Uterus (tissue), 2 donors: ENCODE data around the gene BMP2K.

ENCODE experiments used
- POLR2A ChIP-seq, 2 donors: fragments of 450-650 bp; IDR thresholded peaks; one replicate each; pipeline ENCODE4 v1.6.1; 2016; ENCODE audit warnings: antibody characterized with exemption in 2 of 2, mild to moderate bottlenecking in 1 of 2, moderate library complexity in 1 of 2
- TF ChIP-seq, protein P1 (sequence below), 4 experiments: fragments of 200-600 bp in 2 of 4; fragments of 450-650 bp in 2 of 4; sonication (generic) in 2 of 4; IDR thresholded peaks; one replicate each; pipeline ENCODE4 v1.5.1; 2016 to 2019; ENCODE audit warnings: antibody characterized with exemption in 4 of 4, mild to moderate bottlenecking in 2 of 4, moderate library complexity in 1 of 4

DNA sequence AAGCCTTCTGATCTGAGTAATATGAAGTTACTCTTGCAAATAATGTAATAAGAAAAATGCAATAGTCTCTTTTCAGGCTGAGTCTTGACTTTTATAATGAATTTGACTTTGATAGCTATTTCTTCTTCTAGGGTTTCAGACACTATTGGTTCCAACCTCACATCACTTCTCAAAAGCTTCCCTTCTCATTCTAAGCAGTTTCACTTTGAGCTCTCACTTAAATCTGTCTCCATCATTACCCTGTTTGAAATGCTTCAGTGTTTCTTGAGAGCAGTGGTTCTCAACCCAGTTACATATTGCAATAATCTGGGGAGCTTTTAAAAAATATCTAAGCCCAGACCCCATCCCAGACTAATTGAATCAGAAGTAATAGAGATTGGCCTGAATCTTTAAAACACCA lies 40.5 kb upstream of the BMP2K start:
- TF ChIP-seq, protein P1, sequence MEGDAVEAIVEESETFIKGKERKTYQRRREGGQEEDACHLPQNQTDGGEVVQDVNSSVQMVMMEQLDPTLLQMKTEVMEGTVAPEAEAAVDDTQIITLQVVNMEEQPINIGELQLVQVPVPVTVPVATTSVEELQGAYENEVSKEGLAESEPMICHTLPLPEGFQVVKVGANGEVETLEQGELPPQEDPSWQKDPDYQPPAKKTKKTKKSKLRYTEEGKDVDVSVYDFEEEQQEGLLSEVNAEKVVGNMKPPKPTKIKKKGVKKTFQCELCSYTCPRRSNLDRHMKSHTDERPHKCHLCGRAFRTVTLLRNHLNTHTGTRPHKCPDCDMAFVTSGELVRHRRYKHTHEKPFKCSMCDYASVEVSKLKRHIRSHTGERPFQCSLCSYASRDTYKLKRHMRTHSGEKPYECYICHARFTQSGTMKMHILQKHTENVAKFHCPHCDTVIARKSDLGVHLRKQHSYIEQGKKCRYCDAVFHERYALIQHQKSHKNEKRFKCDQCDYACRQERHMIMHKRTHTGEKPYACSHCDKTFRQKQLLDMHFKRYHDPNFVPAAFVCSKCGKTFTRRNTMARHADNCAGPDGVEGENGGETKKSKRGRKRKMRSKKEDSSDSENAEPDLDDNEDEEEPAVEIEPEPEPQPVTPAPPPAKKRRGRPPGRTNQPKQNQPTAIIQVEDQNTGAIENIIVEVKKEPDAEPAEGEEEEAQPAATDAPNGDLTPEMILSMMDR (IDR thresholded peaks at IDR 0.05) = no peak
- no peak for TF ChIP-seq POLR2A (IDR thresholded peaks at IDR 0.05)
